HL-60 (cell line): ENCODE results near the gene CHRNB1.

Source experiments
- DNase-seq, 2 experiments: peaks; one replicate each; pipeline ENCODE4 v3.0.0-alpha.2; 2010 to 2020; ENCODE audit warnings: low read depth in 1 of 2, low spot score in 1 of 2
- H3K27ac ChIP-seq: fragments of 250-450 bp; sonication (Bioruptor Pico); replicated peaks from 2 replicates; pipeline ENCODE4 v1.5.1; 2020; ENCODE audit warnings: mild to moderate bottlenecking, moderate library complexity
- H3K27me3 ChIP-seq: fragments of 250-450 bp; sonication (Bioruptor Pico); 2 replicates; pipeline ENCODE4 v1.5.1; 2021; ENCODE audit warnings: mild to moderate bottlenecking, moderate library complexity; ENCODE audit not compliant: insufficient read depth, poor library complexity, severe bottlenecking
- H3K4me3 ChIP-seq: replicated peaks from 2 replicates; pipeline ENCODE4 v1.5.1; 2011; ENCODE audit warnings: mild to moderate bottlenecking, control low read depth, low read length; ENCODE audit not compliant: insufficient read depth
- GABPA ChIP-seq: IDR thresholded peaks from 2 replicates; pipeline ENCODE4 v1.6.1; 2012; ENCODE audit warnings: low read depth
- POLR2AphosphoS5 ChIP-seq: IDR thresholded peaks from 2 replicates; pipeline ENCODE4 v1.6.1; 2012; ENCODE audit warnings: low read depth
- SPI1 ChIP-seq: IDR thresholded peaks from 2 replicates; pipeline ENCODE4 v1.6.1; 2012; ENCODE audit warnings: low read depth, mild to moderate bottlenecking, borderline replicate concordance
- TF ChIP-seq, protein P1 (sequence below): IDR thresholded peaks from 2 replicates; pipeline ENCODE4 v1.6.1; 2012; ENCODE audit warnings: low read depth; ENCODE audit not compliant: insufficient replicate concordance
- TF ChIP-seq, protein P2 (sequence below): IDR thresholded peaks from one replicate; pipeline ENCODE4 v1.5.1; 2011; ENCODE audit warnings: low read length, control low read depth, inconsistent platforms; ENCODE audit not compliant: insufficient read depth

The CHRNB1 gene

DNA sequence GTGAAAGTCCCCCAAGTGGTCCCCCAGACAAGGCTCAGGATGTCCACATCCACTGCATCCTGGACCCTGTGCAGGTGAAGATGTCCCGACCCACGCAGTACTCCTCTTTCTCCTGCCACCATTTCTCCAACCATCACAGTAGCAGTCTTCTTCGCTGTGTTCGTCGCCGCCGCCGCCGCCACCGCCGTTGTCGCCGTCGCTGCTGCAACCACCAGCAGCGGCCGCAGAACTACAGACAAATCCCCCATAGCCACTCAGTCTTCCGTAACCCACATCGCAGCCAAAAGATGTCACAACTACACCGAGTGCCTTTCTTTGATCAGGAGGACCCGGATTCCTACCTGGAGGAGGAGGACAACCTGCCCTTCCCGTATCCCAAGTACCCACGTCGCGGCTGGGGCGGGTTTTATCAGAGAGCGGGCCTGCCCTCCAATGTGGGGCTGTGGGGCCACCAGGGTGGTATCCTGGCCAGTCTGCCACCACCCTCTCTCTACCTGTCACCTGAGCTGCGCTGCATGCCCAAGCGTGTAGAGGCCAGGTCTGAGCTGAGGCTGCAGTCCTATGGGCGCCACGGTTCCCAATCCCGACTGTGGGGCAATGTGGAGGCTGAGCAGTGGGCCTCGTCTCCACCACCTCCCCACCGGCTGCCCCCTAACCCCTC, 18.5 kb upstream of the CHRNB1 start:
- Histone ChIP-seq H3K27me3 (no peaks in the 10 kb centered on the region), H3K4me3 (no peak overlapping the region), H3K27ac (no peak overlapping the region)
- TF ChIP-seq POLR2AphosphoS5 (no peak), GABPA (no peak), SPI1 (no peak)
- TF ChIP-seq, protein P1, sequence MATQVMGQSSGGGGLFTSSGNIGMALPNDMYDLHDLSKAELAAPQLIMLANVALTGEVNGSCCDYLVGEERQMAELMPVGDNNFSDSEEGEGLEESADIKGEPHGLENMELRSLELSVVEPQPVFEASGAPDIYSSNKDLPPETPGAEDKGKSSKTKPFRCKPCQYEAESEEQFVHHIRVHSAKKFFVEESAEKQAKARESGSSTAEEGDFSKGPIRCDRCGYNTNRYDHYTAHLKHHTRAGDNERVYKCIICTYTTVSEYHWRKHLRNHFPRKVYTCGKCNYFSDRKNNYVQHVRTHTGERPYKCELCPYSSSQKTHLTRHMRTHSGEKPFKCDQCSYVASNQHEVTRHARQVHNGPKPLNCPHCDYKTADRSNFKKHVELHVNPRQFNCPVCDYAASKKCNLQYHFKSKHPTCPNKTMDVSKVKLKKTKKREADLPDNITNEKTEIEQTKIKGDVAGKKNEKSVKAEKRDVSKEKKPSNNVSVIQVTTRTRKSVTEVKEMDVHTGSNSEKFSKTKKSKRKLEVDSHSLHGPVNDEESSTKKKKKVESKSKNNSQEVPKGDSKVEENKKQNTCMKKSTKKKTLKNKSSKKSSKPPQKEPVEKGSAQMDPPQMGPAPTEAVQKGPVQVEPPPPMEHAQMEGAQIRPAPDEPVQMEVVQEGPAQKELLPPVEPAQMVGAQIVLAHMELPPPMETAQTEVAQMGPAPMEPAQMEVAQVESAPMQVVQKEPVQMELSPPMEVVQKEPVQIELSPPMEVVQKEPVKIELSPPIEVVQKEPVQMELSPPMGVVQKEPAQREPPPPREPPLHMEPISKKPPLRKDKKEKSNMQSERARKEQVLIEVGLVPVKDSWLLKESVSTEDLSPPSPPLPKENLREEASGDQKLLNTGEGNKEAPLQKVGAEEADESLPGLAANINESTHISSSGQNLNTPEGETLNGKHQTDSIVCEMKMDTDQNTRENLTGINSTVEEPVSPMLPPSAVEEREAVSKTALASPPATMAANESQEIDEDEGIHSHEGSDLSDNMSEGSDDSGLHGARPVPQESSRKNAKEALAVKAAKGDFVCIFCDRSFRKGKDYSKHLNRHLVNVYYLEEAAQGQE = no peak
- TF ChIP-seq, protein P2, sequence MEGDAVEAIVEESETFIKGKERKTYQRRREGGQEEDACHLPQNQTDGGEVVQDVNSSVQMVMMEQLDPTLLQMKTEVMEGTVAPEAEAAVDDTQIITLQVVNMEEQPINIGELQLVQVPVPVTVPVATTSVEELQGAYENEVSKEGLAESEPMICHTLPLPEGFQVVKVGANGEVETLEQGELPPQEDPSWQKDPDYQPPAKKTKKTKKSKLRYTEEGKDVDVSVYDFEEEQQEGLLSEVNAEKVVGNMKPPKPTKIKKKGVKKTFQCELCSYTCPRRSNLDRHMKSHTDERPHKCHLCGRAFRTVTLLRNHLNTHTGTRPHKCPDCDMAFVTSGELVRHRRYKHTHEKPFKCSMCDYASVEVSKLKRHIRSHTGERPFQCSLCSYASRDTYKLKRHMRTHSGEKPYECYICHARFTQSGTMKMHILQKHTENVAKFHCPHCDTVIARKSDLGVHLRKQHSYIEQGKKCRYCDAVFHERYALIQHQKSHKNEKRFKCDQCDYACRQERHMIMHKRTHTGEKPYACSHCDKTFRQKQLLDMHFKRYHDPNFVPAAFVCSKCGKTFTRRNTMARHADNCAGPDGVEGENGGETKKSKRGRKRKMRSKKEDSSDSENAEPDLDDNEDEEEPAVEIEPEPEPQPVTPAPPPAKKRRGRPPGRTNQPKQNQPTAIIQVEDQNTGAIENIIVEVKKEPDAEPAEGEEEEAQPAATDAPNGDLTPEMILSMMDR = no peak
- no peak for DNase-seq

DNA sequence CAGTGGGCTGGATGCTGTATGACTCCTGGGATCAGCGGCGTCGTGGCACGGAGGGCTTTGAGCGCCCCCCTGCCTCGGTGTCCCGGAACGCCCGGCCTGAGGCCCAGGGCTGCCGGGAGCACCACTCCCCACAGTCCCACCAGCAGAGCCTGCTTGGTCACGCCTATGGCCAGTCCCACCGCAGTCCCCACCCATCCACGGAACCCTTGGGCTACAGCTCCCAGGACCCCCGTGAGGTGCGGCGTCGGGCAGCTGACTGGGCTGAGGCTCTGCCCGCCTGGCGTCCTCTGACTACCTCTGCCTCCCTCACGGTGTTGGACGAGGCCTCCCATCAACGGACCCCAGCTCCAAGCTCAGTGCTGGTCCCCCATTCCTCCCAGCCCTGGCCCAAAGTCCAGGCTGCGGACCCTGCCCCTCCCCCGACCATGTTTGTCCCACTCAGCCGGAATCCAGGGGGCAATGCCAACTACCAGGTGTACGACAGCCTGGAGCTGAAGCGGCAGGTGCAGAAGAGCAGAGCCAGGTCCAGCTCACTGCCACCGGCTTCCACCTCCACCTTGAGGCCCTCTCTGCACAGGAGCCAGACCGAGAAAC, 17.9 kb upstream of the CHRNB1 start:
- Histone ChIP-seq H3K27me3 (no peaks in the 10 kb centered on the region), H3K27ac (no peak overlapping the region), H3K4me3 (no peak overlapping the region)
- TF ChIP-seq GABPA (no peak), SPI1 (no peak), POLR2AphosphoS5 (no peak)
- TF ChIP-seq, protein P2 = no peak
- TF ChIP-seq, protein P1 = no peak
- no peak for DNase-seq

DNA sequence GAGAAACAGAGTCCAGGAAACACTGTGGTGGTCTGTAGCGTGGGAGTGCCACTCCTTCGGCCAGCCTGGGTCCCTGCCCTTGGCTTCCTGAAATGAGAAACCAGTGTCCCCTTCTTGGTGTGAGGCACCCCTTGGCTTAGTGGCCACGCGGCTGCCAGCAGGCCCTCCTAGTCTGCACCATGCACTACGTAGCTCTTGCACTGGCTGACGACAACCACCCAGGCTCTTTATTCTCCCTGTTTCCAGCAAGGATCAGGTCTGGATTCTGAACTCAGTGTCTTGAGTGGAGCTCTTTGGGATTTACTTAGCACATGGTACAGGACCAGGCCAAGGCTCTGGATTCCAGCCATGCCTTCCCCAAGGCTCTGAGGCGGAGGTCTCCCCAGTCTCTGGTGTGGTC, 17.3 kb upstream of the CHRNB1 start:
- TF ChIP-seq GABPA (no peak), SPI1 (no peak), POLR2AphosphoS5 (no peak)
- TF ChIP-seq, protein P1 = no peak
- TF ChIP-seq, protein P2 = no peak
- DNase-seq = no peak
- H3K4me3 ChIP-seq = no peak overlapping the region
- H3K27me3 ChIP-seq = no peaks in the 10 kb centered on the region
- no peak overlapping the region for H3K27ac ChIP-seq
